HFF-Myc (cell line): ENCODE measurements around the gene CACFD1.

ENCODE experiments used
- DNase-seq: peaks from one replicate; pipeline ENCODE4 v3.0.0-alpha.2; 2011; ENCODE audit warnings: low read depth; ENCODE audit errors: extremely low read depth
- H3K4me3 ChIP-seq: replicated peaks from 2 replicates; pipeline ENCODE4 v1.5.1; 2011; ENCODE audit warnings: low read depth, mild to moderate bottlenecking, control low read depth, low read length
- TF ChIP-seq, protein P1 (sequence below): IDR thresholded peaks from 2 replicates; pipeline ENCODE4 v1.5.1; 2012; ENCODE audit warnings: mild to moderate bottlenecking, low read depth, low read length, control low read depth; ENCODE audit errors: missing control alignments

CACFD1 gene

GRCh38 chr9:133473743-133474142 lies 14.0 kb downstream of the CACFD1 start:
- DNase-seq, result no peak
- TF ChIP-seq, protein P1, sequence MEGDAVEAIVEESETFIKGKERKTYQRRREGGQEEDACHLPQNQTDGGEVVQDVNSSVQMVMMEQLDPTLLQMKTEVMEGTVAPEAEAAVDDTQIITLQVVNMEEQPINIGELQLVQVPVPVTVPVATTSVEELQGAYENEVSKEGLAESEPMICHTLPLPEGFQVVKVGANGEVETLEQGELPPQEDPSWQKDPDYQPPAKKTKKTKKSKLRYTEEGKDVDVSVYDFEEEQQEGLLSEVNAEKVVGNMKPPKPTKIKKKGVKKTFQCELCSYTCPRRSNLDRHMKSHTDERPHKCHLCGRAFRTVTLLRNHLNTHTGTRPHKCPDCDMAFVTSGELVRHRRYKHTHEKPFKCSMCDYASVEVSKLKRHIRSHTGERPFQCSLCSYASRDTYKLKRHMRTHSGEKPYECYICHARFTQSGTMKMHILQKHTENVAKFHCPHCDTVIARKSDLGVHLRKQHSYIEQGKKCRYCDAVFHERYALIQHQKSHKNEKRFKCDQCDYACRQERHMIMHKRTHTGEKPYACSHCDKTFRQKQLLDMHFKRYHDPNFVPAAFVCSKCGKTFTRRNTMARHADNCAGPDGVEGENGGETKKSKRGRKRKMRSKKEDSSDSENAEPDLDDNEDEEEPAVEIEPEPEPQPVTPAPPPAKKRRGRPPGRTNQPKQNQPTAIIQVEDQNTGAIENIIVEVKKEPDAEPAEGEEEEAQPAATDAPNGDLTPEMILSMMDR, result no peak
- H3K4me3 ChIP-seq, result no peak overlapping the region

DNA sequence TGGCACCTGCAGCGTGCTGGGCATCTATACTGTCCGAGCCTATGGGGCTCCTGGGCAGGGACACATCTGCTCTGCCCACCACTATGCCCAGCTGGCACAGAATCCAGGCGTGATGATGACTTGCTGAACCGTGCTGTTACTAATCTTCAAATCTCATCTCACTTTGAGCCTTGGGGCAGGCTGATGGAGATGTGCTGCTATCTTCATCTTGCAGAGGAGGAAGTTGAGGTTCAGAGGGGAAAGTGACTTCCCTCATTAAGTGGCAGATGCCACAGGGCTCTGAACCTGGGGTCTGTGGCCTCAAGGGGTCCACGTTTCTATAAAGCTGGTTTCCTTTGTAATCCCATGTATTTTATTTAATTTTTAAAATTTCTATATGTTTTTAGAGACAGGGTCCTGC lies 14.4 kb downstream of the CACFD1 start:
- TF ChIP-seq, protein P1, result no peak
- H3K4me3 ChIP-seq, result no peak overlapping the region
- DNase-seq, result no peak

- no peak overlapping the region for H3K4me3 ChIP-seq
- TF ChIP-seq, protein P1, result no peak
- no peak for DNase-seq
Measured at GRCh38 chr9:133474853-133475252, 15.1 kb downstream of the CACFD1 start.

DNA sequence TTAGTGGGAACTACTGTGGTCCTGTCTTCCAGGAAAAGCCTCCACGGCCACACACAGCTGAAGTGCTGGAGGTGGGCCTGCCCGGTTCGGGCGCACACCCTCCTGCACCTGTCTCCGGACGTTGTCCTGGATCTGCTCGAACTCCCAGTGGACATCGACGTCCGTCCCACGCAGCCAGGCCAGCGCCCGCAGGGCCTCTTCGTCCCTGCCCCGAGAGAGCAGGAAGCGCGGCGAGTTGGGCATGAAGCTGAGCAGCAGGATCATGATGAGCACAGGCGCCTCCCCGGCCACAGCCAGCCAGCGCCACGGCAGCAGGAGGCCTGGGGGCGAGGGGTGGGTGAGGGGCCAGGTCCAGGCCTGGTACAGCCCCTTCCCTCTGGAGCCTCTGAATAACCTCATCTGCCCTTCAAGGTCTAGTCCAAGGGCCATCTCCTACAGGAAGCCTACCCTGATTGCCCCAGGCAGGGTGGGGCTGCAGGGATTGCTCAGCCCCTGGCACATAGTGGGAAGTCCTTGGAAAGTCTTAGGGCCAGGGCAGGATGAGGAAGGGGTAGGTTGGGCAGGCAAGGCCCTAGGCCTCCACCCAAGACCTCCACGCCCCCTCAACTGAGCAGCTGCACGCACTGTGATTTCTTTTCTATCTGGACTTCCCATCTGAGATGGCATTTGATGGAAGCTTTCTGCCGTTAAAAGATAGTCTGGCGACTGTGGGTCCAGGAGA lies 15.7 kb downstream of the CACFD1 start:
- DNase-seq, result no peak
- TF ChIP-seq, protein P1, result no peak
- H3K4me3 ChIP-seq, result no peak overlapping the region

GRCh38 chr9:133476036-133476931 lies 16.5 kb downstream of the CACFD1 start:
- TF ChIP-seq, protein P1, result no peak
- no peak for DNase-seq
- H3K4me3 ChIP-seq, result no peak overlapping the region

DNA sequence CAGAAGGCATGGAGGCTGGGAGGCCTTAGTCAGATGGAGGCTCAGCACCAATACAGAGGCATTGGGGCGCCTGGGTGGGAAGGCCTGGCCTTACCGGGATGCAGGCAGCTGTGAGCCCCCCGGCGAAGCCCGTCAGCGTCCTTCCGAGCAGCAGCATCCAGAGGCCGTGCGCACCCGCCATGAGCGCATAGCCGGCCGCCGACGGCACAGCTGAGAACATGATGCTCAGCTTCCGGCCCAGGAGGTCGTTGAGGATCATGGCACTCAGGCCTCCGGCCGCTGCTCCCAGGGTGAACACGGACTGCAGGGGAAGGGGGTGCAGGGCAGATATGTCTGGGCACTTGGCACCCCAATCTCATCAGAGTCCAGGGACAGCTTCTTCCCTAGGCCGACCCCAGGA lies 17.2 kb downstream of the CACFD1 start:
- H3K4me3 ChIP-seq, result no peak overlapping the region
- TF ChIP-seq, protein P1, result no peak
- DNase-seq, result no peak
